ENCODE measurements around the gene TCEAL5.
A peak's percentile ranks its signal among the peaks of the same experiment; 100 is the strongest.

TCEAL5 gene

GRCh38 chrX:103279624-103280023 lies 3.1 kb upstream of the TCEAL5 start:
- H3K4me3 ChIP-seq (ENCODE audit: low read depth, low read length) = no peak overlapping the region
- TF ChIP-seq CTCF (IDR thresholded peaks at IDR 0.05; ENCODE audit: low read depth, low read length) = no peak
- in situ Hi-C loops (cut with HindIII; ENCODE audit: low sequenced_read_pairs) = no loop called here
- DNase-seq (ENCODE audit: low read depth, low spot score) = no peak

GRCh38 chrX:103275947-103276567 lies 493 bp downstream of the TCEAL5 start:
- in situ Hi-C loops (cut with HindIII; ENCODE audit: low sequenced_read_pairs) = no loop called here
- H3K4me3 ChIP-seq (ENCODE audit: low read depth, low read length) = no peak overlapping the region
- no peak for TF ChIP-seq CTCF (IDR thresholded peaks at IDR 0.05; ENCODE audit: low read depth, low read length)
- DNase-seq (ENCODE audit: low read depth, low spot score) = no peak

- in situ Hi-C loops (cut with HindIII; ENCODE audit: low sequenced_read_pairs) = no loop called here
- no peak overlapping the region for H3K4me3 ChIP-seq (ENCODE audit: low read depth, low read length)
- TF ChIP-seq CTCF (IDR thresholded peaks at IDR 0.05; ENCODE audit: low read depth, low read length) = no peak
- DNase-seq (ENCODE audit: low read depth, low spot score) = no peak
Observed at GRCh38 chrX:103274284-103274683, 2.3 kb downstream of the TCEAL5 start.

GRCh38 chrX:103258275-103258674 lies 18.3 kb downstream of the TCEAL5 start:
- DNase-seq (ENCODE audit: low read depth, low spot score) = no peak
- in situ Hi-C loops (cut with HindIII; ENCODE audit: low sequenced_read_pairs) = no loop called here
- no peak for TF ChIP-seq CTCF (IDR thresholded peaks at IDR 0.05; ENCODE audit: low read depth, low read length)
- no peak overlapping the region for H3K4me3 ChIP-seq (ENCODE audit: low read depth, low read length)

- no peak for TF ChIP-seq CTCF (IDR thresholded peaks at IDR 0.05; ENCODE audit: low read depth, low read length)
- no peak for DNase-seq (ENCODE audit: low read depth, low spot score)
- H3K4me3 ChIP-seq (ENCODE audit: low read depth, low read length) = no peak overlapping the region
- in situ Hi-C loops (cut with HindIII; ENCODE audit: low sequenced_read_pairs) = no loop called here
Observed at GRCh38 chrX:103256651-103257050, 19.9 kb downstream of the TCEAL5 start.

- DNase-seq (ENCODE audit: low read depth, low spot score) = peak; percentile 57
- in situ Hi-C loops (cut with HindIII; ENCODE audit: low sequenced_read_pairs) = no loop called here
- peak within 1 kb of the TSS; percentile 75 for H3K4me3 ChIP-seq (ENCODE audit: low read depth, low read length)
- TF ChIP-seq CTCF (IDR thresholded peaks at IDR 0.05; ENCODE audit: low read depth, low read length) = no peak
Observed at GRCh38 chrX:103254921-103255493, 21.5 kb downstream of the TCEAL5 start, which contains the start of gene TCEAL8. Gene TCEAL8, minus strand, starts transcription at chrX:103255155. Its CDS starts 1,176 bp downstream, at chrX:103253979.

Data from astrocyte of the spinal cord (primary cell).